ENCODE data around the gene PARP4.
"Not testable (repeated sequence)": the region's sequence is repeated elsewhere in the genome, so short reads cannot be mapped to it uniquely, and the experiment has no call there.

PARP4 gene

DNA sequence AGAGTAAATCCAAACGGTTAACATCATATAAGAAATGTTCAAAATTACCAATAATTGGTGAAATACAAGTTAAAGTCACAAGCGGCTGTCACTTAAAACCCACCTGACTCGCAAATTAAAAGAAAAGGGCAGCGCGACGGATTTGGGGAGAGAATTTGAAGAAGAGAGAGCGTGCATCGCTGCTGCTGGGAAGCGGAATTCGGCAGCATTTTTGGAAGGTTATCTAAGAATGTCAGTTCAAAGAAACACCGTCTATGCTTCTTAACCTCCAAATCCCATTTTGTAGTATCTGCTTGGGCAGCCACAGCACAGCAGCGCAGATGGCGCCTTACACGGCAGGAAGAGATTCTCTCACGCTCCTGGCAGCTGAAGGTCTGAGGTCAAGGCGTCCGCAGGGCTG, 128.5 kb downstream of the PARP4 start:
- not testable (repeated sequence) for H3K4me3 Mint-ChIP-seq; H3K9me3 Mint-ChIP-seq; H3K27ac Mint-ChIP-seq; H3K36me3 Mint-ChIP-seq (ENCODE audit: low read depth); H3K4me1 Mint-ChIP-seq (ENCODE audit: low read depth); H3K27me3 Mint-ChIP-seq (ENCODE audit: low read depth)

DNA sequence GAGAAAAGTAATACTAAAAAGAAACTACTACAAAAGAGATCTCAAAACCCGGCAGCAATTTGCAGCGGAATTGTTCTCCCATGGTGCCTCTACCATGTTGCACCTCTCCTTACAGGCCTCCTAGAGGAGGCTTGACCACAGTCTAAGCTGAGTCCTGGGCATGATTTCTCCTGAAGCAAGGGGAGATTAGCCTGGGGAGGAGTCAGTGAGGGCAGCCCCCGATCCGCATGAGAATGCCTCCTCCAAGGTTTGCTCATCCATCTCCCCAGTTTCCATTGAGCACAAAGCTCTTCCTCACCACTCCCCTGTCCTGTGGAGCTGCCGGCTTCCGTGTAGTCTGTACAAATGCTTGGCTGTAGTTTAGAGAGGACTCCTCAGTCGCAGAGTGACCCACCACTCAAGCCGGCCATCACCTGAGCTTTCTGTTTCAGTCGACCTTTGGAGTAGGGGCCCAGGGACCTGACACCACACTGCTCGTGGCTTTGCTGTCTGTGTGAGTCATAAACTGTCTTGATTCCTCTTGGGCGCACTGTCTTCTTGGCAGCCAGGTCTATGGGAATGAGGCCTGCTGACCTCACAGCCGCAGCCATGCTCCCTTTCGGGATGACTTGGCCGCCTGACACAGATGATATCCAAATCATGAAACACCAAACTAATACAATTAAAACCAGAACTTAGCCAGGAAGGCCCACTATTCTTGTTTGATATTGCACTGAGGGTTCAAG, 130.9 kb downstream of the PARP4 start:
- H3K4me1 Mint-ChIP-seq (ENCODE audit: low read depth) = peaks cover 10% of the 10 kb centered on the region
- H3K27me3 Mint-ChIP-seq (ENCODE audit: low read depth) = peaks cover 15% of the 10 kb centered on the region
- H3K9me3 Mint-ChIP-seq = no peaks in the 10 kb centered on the region
- no peak overlapping the region for H3K27ac Mint-ChIP-seq
- no peak overlapping the region for H3K4me3 Mint-ChIP-seq
- H3K36me3 Mint-ChIP-seq (ENCODE audit: low read depth) = no peaks in the 10 kb centered on the region

DNA sequence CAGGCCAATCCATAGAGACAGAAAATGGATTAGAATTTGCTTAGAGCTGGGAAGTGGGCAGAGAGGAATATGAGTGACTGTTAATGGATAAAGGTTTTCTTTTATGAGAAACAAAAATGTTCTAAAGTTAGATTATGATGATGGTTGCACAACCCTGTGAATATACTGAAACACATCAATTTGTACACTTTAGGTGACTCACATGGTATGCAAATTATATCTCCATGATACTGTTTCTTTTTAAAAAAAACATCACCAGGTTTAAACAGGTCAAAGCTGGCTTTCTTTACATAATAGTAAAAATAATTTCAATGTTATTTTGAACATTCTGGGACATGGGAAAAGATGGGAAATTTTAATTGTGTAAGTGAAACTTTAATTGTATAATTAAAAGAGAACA, 131.7 kb downstream of the PARP4 start:
- H3K9me3 Mint-ChIP-seq; H3K4me1 Mint-ChIP-seq (ENCODE audit: low read depth): not testable (repeated sequence)
- peaks cover 15% of the 10 kb centered on the region for H3K27me3 Mint-ChIP-seq (ENCODE audit: low read depth)

DNA sequence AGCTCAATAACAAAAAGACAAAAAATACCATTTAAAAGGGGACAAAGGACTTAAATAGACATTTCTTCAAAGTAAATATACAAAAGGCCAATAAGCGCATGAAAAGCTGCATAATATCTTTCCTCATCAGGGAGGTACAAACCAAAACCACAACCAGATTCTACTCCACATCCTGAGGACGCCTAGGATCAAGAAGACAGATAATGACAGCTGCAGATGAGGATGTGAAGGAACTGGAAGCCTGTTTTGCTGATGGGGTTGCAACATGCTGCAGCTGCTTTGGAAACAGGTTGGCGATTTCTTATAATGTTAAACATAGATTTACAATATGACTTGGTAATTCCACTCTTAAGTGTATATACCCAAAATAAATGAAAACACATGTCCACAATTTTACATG, 132.4 kb downstream of the PARP4 start:
- not testable (repeated sequence) for H3K27ac Mint-ChIP-seq; H3K4me1 Mint-ChIP-seq (ENCODE audit: low read depth); H3K36me3 Mint-ChIP-seq (ENCODE audit: low read depth); H3K4me3 Mint-ChIP-seq; H3K9me3 Mint-ChIP-seq
- H3K27me3 Mint-ChIP-seq (ENCODE audit: low read depth) = peaks cover 15% of the 10 kb centered on the region

More for the DNA sequence above, 131.7 kb downstream of the PARP4 start:
- H3K27ac Mint-ChIP-seq; H3K36me3 Mint-ChIP-seq (ENCODE audit: low read depth); H3K4me3 Mint-ChIP-seq: not testable (repeated sequence)

DNA sequence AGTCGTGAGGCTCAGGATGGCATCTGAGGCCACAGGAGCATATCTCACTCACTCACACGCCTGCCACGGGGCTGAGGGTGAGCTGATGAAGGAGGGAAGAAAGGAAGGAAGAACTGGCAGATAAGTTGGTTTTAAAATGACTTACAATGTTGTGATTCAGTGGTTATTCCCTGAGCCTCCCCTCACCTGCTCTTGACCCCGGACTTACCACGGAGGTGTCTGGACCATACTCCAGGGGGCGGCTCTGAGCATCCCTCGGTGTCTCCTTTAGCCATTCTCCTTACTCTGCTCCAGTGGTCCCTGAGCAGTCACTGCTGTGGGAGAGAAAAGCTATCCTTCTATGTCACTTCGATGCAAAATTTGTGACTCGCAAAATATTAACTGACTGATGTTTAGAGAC, 141.3 kb downstream of the PARP4 start:
- H3K27me3 Mint-ChIP-seq (ENCODE audit: low read depth); H3K36me3 Mint-ChIP-seq (ENCODE audit: low read depth); H3K27ac Mint-ChIP-seq; H3K4me3 Mint-ChIP-seq; H3K9me3 Mint-ChIP-seq; H3K4me1 Mint-ChIP-seq (ENCODE audit: low read depth): not testable (repeated sequence)
